ENCODE results near the gene ASB4.

DNA sequence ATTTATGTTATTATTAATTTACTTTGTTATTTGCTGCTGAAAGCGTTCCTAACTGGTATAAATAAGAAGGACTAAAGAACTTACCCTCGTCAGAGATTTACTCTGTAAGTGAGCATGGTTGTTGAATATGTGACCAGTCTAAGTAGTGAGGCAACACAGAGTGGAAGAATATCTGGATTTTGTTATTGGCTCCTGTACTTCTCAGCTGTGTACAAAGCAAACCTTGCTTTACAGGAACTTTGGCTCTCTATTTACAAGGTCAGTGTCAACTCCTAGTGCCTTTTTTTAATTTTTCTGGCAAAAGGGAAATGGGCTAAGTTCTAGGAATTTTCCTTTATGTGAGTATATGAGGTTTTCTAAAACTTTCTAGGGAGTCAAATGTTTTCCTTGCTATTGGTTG, 74.9 kb downstream of the ASB4 start:
- TF ChIP-seq, protein P1, sequence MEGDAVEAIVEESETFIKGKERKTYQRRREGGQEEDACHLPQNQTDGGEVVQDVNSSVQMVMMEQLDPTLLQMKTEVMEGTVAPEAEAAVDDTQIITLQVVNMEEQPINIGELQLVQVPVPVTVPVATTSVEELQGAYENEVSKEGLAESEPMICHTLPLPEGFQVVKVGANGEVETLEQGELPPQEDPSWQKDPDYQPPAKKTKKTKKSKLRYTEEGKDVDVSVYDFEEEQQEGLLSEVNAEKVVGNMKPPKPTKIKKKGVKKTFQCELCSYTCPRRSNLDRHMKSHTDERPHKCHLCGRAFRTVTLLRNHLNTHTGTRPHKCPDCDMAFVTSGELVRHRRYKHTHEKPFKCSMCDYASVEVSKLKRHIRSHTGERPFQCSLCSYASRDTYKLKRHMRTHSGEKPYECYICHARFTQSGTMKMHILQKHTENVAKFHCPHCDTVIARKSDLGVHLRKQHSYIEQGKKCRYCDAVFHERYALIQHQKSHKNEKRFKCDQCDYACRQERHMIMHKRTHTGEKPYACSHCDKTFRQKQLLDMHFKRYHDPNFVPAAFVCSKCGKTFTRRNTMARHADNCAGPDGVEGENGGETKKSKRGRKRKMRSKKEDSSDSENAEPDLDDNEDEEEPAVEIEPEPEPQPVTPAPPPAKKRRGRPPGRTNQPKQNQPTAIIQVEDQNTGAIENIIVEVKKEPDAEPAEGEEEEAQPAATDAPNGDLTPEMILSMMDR (IDR thresholded peaks at IDR 0.05; ENCODE audit: low read length): no peak
- TF ChIP-seq EZH2 (optimal IDR thresholded peaks at IDR 0.05; ENCODE audit: low read depth, low read length): no peak
- TF ChIP-seq EZH2phosphoT487 (IDR thresholded peaks at IDR 0.05; ENCODE audit: low read length): no peak

Data from MM.1S (cell line).